GM19351 (cell line): ENCODE data around the gene SCO2.

Experiments used
- ATAC-seq: cut with Tn5 transposase; IDR thresholded peaks from one replicate; pipeline ENCODE4 v1.9.1; 2021; ENCODE audit warnings: mild to moderate bottlenecking, moderate library complexity; ENCODE audit not compliant: unreplicated experiment

The SCO2 gene

DNA sequence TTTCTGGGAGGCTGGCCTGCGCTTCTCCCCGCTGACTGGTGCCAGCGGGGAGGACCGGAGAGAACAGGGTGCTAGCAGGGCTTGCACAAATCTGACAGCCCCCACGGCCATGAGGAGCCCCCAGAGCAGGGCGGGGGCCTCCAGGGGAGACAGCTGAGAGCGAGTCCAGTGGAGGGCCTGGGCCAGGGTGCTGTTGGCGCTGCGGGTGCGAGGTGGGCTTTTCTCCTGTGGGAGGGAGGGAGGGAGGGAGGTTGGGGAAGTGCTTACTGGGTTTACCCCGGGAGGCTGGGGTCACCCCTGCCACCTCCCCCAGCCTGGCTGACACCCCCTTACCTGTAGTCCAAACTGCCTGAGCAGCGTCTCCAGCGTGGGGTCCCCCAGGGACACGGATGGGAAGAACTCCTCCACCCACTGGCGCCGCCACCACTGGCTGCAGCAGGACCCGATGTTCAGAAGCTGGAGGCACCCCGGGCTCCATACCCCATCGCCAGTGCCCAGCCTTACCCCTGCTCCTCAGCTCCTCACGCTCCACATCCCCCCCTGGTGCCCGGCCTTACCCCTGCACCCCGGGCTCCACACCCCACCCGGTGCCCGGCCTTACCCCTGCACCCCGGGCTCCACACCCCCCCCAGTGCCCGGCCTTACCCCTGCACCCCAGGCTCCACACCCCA is 21.8 kb downstream of the SCO2 start:
- no peak for ATAC-seq

DNA sequence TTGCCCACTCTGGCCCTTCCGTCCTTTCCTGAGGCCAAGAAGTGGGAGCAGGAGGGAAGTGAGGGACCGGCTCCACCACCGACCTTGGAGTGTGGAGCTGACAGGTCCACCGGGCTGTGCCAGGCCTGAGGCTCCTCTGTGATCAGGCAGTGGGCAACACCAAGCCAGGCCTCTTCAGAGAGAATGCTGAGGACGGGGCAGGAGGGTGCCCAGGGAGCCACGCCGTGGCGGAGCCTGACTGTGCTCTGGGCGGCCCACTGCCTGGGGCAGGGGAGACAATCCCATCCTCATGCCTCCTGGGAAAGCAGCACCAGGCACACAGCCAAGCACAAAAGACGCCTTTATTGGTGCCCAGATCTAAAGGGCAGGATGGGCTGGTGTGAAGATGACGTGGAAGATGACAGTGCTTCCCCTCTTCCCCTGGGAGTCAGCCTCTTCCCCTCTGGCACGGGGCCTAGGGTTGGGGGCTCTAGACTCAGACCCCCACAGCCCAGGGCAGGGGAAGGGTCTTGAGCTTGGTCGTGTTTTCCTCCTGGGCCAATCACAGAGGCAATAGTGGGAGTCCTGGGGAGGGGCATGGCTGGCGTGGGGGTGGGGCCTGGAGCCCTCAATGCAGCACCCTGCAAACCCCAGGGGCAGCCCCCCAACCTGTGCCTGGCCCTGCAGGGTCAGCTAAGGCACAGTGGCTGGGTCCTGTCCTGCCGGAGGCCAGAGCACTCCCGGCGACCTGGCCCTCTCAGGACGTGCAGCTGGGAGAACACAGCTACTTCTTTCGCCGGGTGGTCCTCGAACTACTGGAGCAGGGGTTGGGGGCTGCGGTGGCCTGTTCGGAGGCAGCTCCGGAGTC is 22.5 kb downstream of the SCO2 start:
- no peak for ATAC-seq

DNA sequence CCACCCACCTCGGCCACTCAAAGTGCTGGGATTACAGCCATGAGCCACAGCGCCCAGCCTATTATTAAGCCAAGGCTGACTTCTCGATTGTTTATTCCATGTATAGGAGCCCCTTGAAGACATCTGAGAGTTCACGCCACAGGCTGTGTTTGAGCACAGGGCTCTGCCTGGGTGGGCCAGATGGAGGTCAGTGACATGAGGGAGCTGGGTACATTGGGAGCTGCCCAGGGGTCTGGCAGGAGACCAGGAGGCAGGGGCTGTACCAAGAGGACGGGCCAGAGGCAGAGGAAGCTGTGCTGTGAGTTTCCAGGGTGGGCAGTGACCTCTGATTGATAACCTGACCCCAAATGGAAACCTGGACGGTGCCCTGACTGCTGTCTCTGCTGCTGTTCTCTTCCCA is 23.3 kb downstream of the SCO2 start:
- no peak for ATAC-seq

DNA sequence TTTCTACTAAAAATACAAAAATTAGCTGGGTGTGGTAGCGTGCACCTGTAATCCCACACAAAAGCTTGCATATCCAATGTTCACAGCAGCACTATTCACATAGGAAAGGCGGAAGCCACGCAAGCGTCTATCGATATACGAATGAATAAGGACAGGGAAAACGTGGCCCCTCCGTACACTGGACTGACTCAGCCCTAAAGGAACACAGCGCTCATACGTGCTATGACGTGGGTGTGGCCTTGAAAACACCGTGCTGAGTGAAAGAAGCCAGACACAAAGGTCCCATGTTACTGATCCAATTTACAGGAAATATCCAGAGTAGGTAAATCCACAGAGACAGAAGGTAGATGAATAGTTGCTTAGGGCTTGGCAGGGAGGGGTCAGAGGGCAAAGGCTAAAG is 24.9 kb downstream of the SCO2 start:
- no peak for ATAC-seq

DNA sequence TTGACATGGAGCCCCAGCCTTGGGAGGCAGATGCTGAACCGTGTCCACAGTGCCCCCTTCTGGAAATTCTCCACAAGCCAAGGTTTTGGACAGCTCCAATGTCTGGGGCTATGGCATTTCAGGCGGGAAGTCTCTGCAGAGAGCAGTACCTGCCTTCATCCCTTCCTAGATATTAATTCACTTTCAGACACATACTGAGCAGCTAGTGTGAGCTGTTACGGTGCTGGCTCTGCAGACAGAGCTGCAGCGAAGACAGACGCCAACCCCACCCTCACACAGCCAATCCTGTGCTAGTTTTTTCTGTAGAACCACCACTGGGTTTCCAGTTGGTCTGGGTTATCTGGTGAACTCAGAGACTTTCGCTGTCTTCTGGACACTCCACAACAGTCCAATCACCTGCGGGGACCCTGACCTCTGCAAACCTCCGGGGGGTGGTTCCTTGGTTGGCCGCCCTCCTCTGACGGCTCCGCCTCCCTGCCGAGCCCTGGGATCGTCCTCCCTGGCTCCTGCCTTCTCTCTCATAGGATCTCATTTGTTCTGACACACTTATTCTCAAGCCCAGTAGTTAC is 27.0 kb downstream of the SCO2 start:
- ATAC-seq = no peak

DNA sequence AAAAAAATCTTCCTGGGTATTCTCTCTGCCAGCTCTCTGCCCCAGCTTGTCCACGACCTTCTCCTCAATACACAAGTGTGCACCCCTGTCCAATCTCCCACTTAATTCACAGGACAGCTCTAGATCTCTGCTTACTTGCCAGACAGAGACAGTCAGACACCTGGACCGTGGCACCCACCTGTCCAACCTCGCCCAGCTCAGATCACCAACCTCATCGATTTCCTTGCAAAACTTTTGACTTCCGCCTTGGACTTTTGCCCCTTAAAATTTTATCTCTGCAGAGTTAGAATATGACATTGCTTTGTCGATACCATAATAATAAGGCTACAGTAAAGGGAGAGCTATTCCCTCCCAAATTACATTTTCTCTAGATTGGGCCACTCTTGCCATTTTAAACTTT is 28.3 kb downstream of the SCO2 start:
- ATAC-seq = no peak

DNA sequence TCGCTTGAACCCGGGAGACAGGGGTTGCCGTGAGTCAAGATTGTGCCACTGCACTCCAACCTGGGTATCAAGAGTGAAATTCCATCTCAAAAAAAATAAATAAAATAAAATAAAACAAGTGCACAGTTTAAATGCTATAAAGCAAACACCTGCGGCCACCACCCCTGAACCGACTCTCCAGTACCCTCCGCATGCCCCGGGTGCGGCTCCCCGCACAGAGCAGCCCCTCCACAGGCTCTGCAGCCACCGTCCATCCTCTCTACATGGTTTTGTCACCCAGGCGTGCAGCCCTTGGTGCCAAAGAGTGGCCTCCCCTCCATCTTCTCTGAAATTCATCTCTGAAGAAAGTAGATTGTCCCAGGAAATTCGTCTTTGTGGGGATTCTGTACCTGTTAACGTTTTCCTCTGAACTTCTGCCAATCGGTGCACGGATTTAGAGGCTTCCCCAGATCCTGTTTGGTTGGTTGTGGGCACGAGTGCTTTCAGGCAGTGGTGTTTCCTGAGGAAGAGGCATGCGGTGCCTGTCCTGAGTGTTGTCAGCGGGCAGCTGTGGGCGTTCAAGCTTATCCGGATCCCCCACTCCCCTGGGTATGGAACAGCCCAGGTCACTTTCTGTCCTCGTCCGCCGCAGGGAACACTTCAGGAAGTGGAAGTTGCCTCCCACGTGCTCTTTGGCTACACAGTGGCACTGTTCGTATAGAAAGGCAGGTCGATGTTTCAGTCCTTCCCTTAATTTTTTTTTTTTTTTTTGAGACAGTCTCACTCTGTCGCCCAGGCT is 34.7 kb downstream of the SCO2 start:
- ATAC-seq = no peak

DNA sequence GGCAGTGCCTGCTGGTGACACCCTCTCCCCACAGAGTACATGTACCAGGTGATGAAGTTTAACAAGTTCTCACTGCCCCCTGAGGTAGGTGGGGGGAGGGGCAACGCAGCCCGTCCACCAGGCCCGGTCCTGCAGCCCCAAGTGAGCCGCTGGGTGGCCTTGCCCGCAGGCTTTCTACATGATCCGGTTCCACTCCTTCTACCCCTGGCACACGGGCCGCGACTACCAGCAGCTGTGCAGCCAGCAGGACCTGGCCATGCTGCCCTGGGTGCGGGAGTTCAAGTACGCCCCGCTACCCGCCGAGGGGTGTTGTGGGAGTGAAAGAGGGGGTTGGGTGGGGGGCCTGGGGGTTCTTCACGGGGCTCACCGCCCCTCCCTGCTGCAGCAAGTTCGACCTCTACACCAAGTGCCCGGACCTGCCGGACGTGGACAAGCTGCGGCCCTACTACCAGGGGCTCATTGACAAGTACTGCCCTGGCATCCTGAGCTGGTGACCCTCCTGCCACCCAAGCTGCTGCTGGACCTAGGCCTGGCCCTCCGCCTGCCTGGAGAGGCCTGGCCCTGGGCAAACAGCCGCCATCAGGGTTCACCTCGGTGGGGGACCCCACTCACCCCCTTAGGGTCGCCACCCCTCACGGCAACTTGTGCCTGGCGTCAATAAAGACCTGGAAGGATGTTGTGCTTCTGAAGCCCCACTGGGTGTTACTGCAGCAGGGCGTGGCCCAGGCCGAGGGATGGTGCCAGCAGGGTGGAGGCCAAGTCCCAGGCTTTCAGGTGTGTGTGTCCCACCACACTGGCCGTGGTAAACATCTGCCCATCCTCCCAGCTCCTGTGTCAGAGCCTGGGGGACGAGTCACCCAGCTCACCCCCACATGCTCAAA is 35.8 kb downstream of the SCO2 start:
- ATAC-seq = no peak

DNA sequence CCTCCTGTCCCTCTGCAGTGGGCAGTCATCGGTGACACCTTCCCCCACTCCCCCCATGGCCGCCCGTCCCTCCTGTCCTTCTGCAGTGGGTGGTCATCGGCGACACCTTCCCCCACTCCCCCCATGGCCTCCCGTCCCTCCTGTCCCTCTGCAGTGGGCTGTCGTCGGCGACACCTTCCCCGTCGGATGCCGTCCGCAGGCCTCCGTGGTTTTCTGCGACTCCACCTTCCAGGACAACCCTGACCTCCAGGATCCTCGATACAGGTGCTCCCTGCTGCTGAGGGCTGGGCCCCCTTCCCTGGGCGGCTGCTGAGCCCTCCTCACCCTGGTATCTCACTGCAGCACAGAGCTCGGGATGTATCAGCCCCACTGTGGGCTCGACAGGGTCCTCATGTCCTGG is 36.5 kb downstream of the SCO2 start:
- ATAC-seq = no peak

DNA sequence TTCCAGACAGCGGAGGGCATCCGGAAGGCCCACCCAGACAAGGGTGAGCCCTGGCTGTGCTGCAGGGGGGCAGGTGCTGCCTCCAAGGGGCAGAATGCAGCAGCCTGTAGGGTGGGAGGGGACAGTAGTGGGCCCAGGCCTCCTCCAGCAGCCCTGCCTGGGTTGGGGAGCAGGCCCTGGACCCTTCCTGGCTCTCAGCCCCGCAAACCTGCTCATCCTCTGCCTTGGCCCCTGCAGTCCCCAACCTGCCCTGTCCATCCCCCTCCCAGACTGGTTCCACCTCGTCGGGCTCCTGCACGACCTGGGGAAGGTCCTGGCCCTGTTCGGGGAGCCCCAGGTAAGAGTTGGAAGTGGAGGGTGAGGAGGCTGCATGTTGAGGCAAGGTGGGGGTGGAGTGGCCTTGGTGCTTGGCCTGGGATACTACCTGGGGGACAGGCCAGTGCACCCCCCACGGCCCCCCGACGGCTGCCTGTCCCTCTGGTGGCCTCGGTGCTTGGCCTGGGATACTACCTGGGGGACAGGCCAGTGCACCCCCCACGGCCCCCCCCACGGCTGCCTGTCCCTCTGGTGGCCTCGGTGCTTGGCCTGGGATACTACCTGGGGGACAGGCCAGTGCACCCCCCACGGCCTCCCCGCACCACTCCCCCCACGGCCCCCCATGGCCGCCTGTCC is 37.3 kb downstream of the SCO2 start:
- ATAC-seq = no peak

DNA sequence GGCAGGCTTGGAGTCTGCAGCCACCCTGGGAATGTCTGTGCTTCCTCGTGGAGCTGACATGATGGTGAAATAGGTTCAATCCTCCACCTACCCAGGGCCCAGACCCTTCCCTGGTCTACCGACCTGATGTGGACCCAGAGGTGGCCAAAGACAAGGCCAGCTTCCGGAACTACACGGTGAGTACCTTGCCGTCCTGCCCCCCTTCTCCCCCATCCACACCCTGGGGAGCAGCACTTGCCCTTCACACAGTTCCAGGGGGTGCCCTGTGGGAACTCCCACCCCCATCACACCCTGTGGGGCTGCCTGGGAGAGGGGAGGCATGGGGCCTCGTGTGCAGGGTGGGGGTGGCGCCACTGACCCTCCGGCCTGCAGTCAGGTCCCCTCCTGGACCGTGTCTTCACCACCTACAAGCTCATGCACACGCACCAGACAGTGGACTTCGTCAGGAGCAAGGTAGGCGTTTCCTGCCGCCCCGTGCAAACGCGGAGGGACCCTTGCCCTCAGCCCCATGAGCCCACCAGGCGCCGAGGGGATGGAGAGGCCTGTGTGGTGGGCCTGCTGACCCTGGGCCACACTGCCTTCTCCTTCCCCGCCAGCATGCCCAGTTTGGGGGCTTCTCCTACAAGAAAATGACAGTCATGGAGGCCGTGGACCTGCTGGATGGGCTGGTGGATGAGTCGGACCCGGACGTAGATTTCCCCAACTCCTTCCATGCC is 38.0 kb downstream of the SCO2 start:
- ATAC-seq = no peak

DNA sequence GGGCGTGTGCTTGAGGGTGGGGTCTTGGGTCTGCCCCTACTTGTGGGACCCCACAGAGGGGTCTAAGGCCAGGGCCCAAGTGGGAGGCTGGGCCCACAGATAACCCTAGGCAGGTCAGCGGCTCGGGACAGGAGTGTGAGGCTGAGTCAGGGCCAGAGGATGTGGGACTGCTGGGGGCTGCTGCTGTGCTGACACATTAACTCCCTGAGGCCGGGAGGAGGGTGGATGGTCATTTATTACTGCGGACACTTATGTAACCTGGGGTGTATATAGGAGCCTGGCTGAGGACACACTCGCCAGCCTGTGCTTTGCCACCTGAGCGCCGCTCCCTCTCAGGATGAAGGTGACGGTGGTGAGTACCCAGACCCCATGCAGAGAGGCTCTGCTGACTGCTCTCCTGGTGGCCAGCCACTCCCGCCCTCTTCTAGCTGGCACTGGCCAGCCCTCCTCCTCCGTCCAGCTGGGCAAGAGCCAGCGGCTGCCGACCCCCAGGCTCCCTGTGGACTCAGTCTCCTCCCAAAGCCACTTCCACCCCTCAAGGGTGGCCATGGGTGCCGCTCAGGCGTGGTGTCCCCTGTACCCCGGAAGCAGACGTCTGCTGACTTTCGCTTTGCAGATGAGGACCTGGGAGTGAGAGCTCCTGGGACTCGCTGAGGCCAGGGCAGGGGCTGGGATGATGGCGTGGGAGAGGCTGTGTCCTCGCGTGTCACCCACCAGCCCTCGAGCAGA is 38.7 kb downstream of the SCO2 start, which contains the start of gene MIOX:
MIOX (plus strand) TSS at position 299 of the 729 bp plus-strand sequence; CDS start at position 338, 39 bp downstream.
- no peak for ATAC-seq

DNA sequence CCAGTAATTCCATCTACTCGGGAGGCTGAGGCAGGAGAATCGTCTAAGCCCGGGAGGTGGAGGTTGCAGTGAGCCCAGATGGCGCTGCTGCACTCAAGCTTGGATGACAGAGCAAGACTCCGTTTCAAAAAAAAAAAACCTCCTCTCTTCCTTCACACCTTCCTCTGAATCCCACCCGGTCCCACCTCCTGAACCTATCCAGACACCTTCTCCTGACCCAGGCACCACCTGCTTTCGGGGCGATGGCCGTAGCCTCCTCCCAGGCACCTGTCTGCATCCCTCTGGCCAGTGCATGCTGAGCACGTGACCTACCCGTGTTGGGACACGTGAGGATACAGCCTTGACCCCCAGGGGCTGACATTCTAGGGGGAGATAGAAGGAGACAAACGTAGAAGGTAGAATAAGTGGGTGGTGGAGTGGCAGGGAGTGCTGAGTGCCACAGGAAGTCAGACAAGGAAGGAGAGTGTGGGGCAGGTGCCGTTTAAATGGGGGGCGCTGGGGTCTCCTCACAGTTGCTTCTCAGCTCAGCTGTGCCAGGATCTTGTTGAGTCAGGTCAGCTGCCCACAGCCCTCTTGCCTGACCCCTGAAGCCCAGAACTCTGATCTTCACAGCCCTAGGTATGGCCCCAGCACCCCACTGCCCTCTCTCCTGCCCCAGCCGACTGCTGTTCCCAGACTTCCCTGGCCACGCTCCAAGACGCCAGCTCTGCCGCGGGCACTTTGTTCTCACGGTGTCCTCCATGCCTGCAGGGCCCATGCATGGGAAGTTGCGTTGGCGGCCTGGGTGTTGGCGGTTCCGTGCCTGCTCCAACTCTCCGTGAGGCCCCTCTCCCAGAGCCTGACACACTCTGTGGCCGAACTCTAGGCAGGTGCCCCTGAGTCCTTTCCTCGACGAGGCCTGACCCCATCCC is 39.9 kb downstream of the SCO2 start:
- ATAC-seq = no peak

DNA sequence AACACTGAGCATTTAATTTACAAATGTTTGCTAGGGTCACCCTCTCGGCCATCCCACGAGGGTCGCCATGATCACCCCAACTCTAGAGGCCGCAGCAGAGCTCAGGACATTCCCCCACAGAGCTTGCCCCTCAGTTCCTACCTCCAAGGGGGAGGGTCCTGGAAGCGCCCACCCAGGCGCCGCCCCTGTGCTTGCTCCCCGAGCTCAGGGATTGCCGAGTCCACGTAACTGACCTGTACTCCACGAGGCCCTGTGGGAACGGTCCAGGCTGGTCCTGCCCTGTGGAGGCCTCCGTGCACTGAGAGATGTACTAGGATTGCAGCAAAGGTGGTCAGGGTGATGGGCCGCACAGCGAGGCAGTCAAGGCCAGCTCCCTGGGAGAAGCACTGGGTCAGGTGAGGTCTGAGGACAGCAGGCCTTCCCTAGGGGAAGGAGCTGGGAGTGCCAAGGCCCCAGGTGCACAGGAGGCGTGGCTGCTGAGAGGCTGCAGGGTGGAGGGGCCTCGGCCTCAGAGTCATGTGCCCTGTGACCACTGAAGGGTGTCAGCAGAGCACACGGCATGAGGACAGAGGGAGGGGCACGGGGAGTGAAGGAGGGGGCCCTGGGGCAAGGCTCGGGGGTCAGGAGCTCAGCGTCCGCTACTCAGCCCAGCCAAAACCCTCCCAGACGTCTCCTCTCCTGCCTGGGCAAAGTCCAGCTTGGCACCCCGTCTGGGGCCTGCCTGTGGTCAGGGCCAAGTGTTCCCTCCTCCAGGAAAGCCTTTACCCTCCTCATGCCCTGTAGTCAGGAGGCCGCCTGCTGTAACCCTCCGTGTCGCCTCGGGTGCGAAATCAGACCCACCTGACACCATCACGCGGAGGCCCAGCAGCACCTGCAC is 41.2 kb downstream of the SCO2 start:
- ATAC-seq = no peak

DNA sequence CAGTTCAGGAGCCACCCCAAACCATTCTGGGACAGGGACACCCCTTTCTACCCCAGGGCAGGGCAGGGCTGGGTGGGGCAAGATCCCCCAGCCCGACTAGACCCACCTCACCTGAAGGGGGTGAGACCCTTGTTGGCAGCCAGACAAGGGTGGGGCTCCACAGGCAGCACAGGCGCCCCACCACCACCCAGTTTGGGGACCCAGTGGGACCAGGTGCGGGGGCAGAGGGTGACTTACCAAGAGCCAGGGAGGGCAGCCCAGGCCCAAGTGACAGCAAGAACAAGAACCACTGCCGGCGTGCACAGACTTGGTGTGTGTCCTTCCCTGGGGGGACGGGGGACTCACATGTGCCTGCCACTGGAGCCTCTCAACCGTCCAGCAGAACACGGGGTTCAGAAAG is 41.8 kb downstream of the SCO2 start:
- ATAC-seq = no peak

DNA sequence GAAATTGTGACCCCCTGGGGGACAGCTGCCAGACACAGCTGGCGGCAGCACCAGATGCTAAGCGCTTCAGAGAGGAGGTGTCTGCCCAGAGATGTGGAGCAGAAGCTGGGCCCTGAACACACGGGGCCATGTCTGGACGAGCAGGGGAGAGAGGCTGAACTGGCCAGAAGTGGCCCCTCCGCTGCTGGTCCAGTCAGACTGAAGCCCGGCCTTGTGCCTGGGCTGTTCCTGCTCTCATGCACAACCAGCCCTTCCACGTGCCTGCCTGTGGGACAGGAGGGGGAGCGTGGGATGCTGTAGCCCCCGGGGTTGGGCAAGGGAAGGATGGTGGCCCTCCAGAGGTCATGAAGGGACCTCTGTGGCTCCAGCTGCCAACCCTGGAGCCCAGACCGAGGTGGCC is 42.3 kb downstream of the SCO2 start:
- no peak for ATAC-seq
